ENCODE measurements around the gene GNPNAT1. TPM values are rescaled to one million over a fixed set of nuclear protein-coding genes. Genes with fewer than 3 reads are reported as not detected.

Gene GNPNAT1
- total RNA-seq = 29.1 and 34.6 TPM in 2 replicates

DNA sequence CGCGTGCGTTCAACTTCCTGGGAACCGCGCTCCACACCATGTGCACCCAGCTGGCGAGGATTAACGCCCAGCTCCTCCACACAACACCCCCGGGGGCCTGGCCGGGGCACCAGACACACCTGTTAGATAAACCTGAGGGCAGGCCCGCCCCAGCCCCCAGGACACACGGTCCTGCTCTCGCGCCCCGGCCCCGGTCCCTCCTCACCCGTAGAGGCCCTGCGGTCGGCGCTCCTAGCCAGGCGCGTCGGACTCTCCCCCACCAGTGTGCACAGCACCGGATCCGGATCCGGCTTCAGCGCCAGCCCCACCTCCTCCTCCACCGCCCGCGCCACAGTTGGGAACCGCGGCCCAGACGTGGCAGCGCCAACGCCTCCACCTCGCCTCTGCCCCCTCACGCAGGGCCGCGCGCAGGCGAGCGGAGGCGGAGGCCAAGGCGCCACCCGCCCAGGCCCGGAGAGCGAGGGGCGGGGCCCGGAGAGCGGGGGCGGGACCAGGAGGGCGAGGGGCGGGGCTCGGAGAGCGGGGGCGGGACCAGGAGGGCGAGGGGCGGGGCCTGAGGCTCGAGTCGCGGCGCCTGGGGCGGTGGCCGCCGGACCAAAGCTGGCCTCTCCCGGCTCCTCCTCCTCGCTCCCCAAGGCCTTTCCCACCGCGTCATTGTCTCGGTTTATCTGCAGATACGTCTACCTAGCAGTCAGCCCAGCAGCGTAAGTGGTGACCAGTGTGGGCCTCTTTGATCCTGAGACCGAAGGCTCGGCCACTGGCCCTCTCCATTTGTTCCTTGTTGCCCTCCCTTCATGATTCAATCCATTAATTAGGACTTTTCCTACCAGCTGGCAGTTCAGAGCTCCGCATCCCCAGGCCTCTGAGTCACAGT, at the start of gene GNPNAT1:
GNPNAT1 (minus strand) TSS at position 385 of the 874 bp plus-strand sequence. CDS start 6,957 bp downstream, outside the sequence.

DNA sequence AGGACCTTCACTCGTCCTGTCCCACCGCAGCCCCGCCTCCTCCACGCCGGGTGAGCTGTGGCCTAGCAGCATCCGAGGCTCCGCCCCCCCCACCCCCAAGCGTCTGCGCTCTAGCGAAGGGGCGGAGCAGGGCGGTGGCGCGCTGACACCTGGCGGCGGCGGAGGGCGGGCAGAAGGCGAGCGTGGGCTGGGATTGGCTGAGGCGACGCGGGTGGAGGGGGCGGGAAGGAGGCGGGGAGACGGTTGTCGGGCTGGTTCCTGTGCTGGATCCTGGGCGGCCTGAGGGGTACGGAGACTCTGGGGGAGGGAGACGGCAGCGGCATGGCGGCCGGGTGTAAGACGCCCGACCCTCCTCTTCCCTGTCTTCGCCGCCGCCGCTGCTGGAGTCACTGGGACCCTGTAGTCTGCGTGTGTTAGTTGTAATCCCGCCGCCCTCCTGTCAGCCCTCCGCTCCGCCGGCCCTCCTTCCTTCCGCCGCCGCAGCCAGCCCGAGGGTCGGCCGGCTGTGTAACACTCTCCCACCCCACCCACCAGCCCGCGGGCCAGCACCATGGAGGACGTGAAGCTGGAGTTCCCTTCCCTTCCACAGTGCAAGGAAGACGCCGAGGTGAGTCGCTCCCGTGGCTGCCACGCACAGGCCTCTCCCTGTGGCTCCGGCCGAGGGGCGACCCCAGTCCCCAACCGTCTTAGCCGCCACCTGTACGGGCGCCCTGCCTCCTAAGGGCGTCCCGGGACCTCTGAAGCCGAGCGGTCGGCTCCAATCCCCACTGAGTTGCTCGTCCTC, 61.3 kb downstream of the GNPNAT1 start, which contains the start of gene STYX:
STYX (plus strand) TSS at position 242 of the 784 bp plus-strand sequence; CDS start at position 551, 309 bp downstream.

Other genes starting within 250 kb of the GNPNAT1 start
- 2.6 and 5.8 TPM in 2 replicates for gene TXNDC16, start 239.1 kb downstream of the GNPNAT1 start, total RNA-seq
- gene GPR137C, start 238.8 kb downstream of the GNPNAT1 start, total RNA-seq = 0.29 and 0.35 TPM in 2 replicates
- 61.7 and 67.0 TPM in 2 replicates for gene ERO1A, start 96.0 kb downstream of the GNPNAT1 start, total RNA-seq
- gene PSMC6, start 84.4 kb downstream of the GNPNAT1 start, total RNA-seq = 112 TPM in 2 replicates
- gene STYX, start 61.4 kb downstream of the GNPNAT1 start, total RNA-seq = 15.9 and 17.7 TPM in 2 replicates
- gene FERMT2, start 159.4 kb upstream of the GNPNAT1 start, total RNA-seq = 81.6 and 119 TPM in 2 replicates